ENCODE data around the gene NUP210L. TPM values are rescaled to one million over a fixed set of nuclear protein-coding genes. Genes with fewer than 3 reads are reported as not detected.

The NUP210L gene
- total and polyA plus RNA-seq, 2 experiments from 2014 or later: 0.10 TPM; not detected in 1

DNA sequence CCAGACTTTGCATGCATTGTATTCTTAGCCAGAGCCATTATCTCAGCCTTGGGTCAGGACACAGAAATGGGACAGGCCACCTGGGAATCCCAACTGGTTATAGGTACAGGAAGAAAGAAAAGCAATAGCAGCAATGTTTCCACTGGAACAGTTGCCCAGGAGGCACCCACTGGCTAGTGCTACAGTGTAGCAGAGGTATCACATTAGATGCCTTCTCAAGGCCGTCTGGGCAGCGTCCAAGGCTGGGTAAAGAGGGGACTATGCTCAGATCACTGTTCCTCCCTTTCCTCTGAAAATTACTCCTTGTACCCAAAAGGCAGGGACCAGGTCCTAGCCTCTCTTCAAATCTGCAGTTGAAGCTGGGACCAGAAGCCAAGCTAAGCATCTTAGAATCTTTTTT lies 184.5 kb downstream of the NUP210L start:
- peaks cover 15% of the 10 kb centered on the region for H3K79me2 ChIP-seq (replicated peaks; ENCODE audit: insufficient read depth)
- H2AFZ ChIP-seq: no peak overlapping the region
- ATAC-seq (no peak), DNase-seq (ENCODE audit: low spot score) (no peak)
- Mint-ChIP-seq H3K9me3 (peaks cover 4% of the 10 kb centered on the region; the same call in 1 of the 3 replicates), H3K27ac (no peak overlapping the region), H3K4me1 (peaks cover 18% of the 10 kb centered on the region), H3K27me3 (ENCODE audit: insufficient read depth, low read depth, poor library complexity) (peaks cover 18% of the 10 kb centered on the region), H3K4me3 (no peak overlapping the region), H3K36me3 (ENCODE audit: low read depth) (peaks cover 49% of the 10 kb centered on the region)
- no peak overlapping the region for H3K4me2 ChIP-seq
- TF ChIP-seq POLR2AphosphoS5 (IDR thresholded peaks at IDR 0.05; ENCODE audit: low read depth) (no peak), EZH2 (IDR thresholded peaks at IDR 0.05; ENCODE audit: low read depth, unreplicated experiment) (no peak), NANOG (IDR thresholded peaks at IDR 0.05; ENCODE audit: borderline replicate concordance) (no peak), EZH2phosphoT487 (IDR thresholded peaks at IDR 0.05; ENCODE audit: unreplicated experiment) (no peak), JUNB (IDR thresholded peaks at IDR 0.05; ENCODE audit: unreplicated experiment) (no peak), ZNF114 (CRISPR knock-in tag; IDR thresholded peaks at IDR 0.05) (no peak), STAT1 (IDR thresholded peaks at IDR 0.05; ENCODE audit: unreplicated experiment) (no peak), CREB1 (CRISPR knock-in tag; IDR thresholded peaks at IDR 0.05; ENCODE audit: low read depth) (no peak)
- TF ChIP-seq, protein P1, sequence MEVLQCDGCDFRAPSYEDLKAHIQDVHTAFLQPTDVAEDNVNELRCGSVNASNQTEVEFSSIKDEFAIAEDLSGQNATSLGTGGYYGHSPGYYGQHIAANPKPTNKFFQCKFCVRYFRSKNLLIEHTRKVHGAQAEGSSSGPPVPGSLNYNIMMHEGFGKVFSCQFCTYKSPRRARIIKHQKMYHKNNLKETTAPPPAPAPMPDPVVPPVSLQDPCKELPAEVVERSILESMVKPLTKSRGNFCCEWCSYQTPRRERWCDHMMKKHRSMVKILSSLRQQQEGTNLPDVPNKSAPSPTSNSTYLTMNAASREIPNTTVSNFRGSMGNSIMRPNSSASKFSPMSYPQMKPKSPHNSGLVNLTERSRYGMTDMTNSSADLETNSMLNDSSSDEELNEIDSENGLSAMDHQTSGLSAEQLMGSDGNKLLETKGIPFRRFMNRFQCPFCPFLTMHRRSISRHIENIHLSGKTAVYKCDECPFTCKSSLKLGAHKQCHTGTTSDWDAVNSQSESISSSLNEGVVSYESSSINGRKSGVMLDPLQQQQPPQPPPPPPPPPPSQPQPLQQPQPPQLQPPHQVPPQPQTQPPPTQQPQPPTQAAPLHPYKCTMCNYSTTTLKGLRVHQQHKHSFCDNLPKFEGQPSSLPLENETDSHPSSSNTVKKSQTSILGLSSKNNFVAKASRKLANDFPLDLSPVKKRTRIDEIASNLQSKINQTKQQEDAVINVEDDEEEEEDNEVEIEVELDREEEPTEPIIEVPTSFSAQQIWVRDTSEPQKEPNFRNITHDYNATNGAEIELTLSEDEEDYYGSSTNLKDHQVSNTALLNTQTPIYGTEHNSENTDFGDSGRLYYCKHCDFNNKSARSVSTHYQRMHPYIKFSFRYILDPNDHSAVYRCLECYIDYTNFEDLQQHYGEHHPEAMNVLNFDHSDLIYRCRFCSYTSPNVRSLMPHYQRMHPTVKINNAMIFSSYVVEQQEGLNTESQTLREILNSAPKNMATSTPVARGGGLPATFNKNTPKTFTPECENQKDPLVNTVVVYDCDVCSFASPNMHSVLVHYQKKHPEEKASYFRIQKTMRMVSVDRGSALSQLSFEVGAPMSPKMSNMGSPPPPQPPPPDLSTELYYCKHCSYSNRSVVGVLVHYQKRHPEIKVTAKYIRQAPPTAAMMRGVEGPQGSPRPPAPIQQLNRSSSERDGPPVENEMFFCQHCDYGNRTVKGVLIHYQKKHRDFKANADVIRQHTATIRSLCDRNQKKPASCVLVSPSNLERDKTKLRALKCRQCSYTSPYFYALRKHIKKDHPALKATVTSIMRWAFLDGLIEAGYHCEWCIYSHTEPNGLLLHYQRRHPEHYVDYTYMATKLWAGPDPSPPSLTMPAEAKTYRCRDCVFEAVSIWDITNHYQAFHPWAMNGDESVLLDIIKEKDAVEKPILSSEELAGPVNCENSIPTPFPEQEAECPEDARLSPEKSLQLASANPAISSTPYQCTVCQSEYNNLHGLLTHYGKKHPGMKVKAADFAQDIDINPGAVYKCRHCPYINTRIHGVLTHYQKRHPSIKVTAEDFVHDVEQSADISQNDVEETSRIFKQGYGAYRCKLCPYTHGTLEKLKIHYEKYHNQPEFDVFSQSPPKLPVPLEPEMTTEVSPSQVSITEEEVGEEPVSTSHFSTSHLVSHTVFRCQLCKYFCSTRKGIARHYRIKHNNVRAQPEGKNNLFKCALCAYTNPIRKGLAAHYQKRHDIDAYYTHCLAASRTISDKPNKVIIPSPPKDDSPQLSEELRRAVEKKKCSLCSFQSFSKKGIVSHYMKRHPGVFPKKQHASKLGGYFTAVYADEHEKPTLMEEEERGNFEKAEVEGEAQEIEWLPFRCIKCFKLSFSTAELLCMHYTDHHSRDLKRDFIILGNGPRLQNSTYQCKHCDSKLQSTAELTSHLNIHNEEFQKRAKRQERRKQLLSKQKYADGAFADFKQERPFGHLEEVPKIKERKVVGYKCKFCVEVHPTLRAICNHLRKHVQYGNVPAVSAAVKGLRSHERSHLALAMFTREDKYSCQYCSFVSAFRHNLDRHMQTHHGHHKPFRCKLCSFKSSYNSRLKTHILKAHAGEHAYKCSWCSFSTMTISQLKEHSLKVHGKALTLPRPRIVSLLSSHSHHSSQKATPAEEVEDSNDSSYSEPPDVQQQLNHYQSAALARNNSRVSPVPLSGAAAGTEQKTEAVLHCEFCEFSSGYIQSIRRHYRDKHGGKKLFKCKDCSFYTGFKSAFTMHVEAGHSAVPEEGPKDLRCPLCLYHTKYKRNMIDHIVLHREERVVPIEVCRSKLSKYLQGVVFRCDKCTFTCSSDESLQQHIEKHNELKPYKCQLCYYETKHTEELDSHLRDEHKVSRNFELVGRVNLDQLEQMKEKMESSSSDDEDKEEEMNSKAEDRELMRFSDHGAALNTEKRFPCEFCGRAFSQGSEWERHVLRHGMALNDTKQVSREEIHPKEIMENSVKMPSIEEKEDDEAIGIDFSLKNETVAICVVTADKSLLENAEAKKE (CRISPR knock-in tag; IDR thresholded peaks at IDR 0.05): no peak
- TF ChIP-seq, protein P2, sequence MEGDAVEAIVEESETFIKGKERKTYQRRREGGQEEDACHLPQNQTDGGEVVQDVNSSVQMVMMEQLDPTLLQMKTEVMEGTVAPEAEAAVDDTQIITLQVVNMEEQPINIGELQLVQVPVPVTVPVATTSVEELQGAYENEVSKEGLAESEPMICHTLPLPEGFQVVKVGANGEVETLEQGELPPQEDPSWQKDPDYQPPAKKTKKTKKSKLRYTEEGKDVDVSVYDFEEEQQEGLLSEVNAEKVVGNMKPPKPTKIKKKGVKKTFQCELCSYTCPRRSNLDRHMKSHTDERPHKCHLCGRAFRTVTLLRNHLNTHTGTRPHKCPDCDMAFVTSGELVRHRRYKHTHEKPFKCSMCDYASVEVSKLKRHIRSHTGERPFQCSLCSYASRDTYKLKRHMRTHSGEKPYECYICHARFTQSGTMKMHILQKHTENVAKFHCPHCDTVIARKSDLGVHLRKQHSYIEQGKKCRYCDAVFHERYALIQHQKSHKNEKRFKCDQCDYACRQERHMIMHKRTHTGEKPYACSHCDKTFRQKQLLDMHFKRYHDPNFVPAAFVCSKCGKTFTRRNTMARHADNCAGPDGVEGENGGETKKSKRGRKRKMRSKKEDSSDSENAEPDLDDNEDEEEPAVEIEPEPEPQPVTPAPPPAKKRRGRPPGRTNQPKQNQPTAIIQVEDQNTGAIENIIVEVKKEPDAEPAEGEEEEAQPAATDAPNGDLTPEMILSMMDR (conservative IDR thresholded peaks at IDR 0.05; ENCODE audit: low read depth in 2 of 2): no peak
- TF ChIP-seq, protein P3, sequence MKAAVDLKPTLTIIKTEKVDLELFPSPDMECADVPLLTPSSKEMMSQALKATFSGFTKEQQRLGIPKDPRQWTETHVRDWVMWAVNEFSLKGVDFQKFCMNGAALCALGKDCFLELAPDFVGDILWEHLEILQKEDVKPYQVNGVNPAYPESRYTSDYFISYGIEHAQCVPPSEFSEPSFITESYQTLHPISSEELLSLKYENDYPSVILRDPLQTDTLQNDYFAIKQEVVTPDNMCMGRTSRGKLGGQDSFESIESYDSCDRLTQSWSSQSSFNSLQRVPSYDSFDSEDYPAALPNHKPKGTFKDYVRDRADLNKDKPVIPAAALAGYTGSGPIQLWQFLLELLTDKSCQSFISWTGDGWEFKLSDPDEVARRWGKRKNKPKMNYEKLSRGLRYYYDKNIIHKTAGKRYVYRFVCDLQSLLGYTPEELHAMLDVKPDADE (IDR thresholded peaks at IDR 0.05): no peak
- TF ChIP-seq, protein P4, sequence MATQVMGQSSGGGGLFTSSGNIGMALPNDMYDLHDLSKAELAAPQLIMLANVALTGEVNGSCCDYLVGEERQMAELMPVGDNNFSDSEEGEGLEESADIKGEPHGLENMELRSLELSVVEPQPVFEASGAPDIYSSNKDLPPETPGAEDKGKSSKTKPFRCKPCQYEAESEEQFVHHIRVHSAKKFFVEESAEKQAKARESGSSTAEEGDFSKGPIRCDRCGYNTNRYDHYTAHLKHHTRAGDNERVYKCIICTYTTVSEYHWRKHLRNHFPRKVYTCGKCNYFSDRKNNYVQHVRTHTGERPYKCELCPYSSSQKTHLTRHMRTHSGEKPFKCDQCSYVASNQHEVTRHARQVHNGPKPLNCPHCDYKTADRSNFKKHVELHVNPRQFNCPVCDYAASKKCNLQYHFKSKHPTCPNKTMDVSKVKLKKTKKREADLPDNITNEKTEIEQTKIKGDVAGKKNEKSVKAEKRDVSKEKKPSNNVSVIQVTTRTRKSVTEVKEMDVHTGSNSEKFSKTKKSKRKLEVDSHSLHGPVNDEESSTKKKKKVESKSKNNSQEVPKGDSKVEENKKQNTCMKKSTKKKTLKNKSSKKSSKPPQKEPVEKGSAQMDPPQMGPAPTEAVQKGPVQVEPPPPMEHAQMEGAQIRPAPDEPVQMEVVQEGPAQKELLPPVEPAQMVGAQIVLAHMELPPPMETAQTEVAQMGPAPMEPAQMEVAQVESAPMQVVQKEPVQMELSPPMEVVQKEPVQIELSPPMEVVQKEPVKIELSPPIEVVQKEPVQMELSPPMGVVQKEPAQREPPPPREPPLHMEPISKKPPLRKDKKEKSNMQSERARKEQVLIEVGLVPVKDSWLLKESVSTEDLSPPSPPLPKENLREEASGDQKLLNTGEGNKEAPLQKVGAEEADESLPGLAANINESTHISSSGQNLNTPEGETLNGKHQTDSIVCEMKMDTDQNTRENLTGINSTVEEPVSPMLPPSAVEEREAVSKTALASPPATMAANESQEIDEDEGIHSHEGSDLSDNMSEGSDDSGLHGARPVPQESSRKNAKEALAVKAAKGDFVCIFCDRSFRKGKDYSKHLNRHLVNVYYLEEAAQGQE (IDR thresholded peaks at IDR 0.05; ENCODE audit: unreplicated experiment): no peak
- peaks cover 13% of the 10 kb centered on the region; the same call in 1 of the 2 replicates for H3K36me3 ChIP-seq (ENCODE audit: insufficient read depth)
- peaks cover 30% of the 10 kb centered on the region; the same call in 1 of the 2 replicates for H3F3A ChIP-seq (replicated peaks; ENCODE audit: low read depth)
- H3K27me3 ChIP-seq (ENCODE audit: insufficient read depth): no peaks in the 10 kb centered on the region
- no peak overlapping the region for H3K4me3 ChIP-seq
- no peak overlapping the region for H3K27ac ChIP-seq (ENCODE audit: low read depth)
- no peaks in the 10 kb centered on the region for H3K9me2 ChIP-seq (ENCODE audit: insufficient read depth)
- H4K20me1 ChIP-seq (replicated peaks; ENCODE audit: insufficient read depth): no peaks in the 10 kb centered on the region; the same call in 1 of the 2 replicates
- peaks cover 17% of the 10 kb centered on the region for H3K4me1 ChIP-seq (ENCODE audit: insufficient read depth)
